Sigmoid colon (tissue), 4 donors: ENCODE measurements around the gene ELFN2.

Source experiments
- EP300 ChIP-seq, 4 donors: sonication (generic); formaldehyde crosslinking; IDR thresholded peaks; one replicate each; pipeline ENCODE4 v1.6.1; 2017; ENCODE audit warnings: antibody characterized with exemption in 4 of 4
- POLR2A ChIP-seq, 2 donors: fragments of 450-650 bp; IDR thresholded peaks; one replicate each; pipeline ENCODE4 v1.6.1; 2016; ENCODE audit warnings: antibody characterized with exemption in 2 of 2, mild to moderate bottlenecking in 2 of 2, moderate library complexity in 2 of 2
- POLR2AphosphoS5 ChIP-seq, 4 donors: sonication (generic); formaldehyde crosslinking; IDR thresholded peaks; one replicate each; pipeline ENCODE4 v1.6.1; 2017; ENCODE audit warnings: antibody characterized with exemption in 4 of 4
- TF ChIP-seq, protein P1 (sequence below), 4 experiments: fragments of 450-650 bp in 3 of 4; fragments of 200-600 bp in 1 of 4; IDR thresholded peaks; one replicate each; pipeline ENCODE4 v1.5.1; 2016 to 2019; ENCODE audit warnings: antibody characterized with exemption in 4 of 4, mild to moderate bottlenecking in 3 of 4, moderate library complexity in 2 of 4

DNA sequence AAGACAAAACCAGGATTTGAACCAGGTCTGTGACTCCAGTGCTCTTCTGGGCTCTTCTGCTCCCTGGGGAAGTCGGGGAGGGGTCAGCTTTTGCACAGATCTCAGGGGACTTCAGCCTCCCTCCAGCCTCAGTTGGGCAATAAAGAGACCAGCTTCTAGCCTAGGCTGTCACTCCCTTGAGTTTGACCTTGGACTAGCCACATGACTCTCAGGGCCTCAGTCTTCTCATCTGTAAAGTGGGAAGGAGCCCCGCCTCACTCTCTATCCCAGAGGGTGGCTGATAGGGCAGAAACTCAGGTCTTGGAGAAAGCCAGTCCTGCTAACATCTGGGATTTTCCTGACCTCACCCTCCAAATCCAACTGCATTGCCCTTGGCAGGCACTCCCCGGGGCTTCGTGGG is 38.7 kb downstream of the ELFN2 start:
- TF ChIP-seq EP300 (IDR thresholded peaks at IDR 0.05) (no peak), POLR2A (IDR thresholded peaks at IDR 0.05) (no peak), POLR2AphosphoS5 (IDR thresholded peaks at IDR 0.05) (no peak)
- TF ChIP-seq, protein P1, sequence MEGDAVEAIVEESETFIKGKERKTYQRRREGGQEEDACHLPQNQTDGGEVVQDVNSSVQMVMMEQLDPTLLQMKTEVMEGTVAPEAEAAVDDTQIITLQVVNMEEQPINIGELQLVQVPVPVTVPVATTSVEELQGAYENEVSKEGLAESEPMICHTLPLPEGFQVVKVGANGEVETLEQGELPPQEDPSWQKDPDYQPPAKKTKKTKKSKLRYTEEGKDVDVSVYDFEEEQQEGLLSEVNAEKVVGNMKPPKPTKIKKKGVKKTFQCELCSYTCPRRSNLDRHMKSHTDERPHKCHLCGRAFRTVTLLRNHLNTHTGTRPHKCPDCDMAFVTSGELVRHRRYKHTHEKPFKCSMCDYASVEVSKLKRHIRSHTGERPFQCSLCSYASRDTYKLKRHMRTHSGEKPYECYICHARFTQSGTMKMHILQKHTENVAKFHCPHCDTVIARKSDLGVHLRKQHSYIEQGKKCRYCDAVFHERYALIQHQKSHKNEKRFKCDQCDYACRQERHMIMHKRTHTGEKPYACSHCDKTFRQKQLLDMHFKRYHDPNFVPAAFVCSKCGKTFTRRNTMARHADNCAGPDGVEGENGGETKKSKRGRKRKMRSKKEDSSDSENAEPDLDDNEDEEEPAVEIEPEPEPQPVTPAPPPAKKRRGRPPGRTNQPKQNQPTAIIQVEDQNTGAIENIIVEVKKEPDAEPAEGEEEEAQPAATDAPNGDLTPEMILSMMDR (IDR thresholded peaks at IDR 0.05) = no peak
